Cardiac fibroblast (primary cell): ENCODE data around the gene NBPF11.
"Not testable (repeated sequence)": the region's sequence is repeated elsewhere in the genome, so short reads cannot be mapped to it uniquely, and the experiment has no call there.

Experiments used
- DNase-seq, 2 donors: peaks; one replicate each; pipeline versions ENCODE4 v3.0.0 to v3.0.0-alpha.2; 2010; ENCODE audit warnings: low read depth in 2 of 2
- H3K4me3 ChIP-seq, 2 donors: replicated peaks in 1 of 2; 1 replicate in 1 of 2; 2 replicates in 1 of 2; pipeline ENCODE4 v1.5.1; 2011; ENCODE audit warnings: low read depth in 2 of 2, low read length in 2 of 2, mild to moderate bottlenecking in 2 of 2, moderate library complexity in 1 of 2
- CTCF ChIP-seq: IDR thresholded peaks from one replicate; pipeline ENCODE4 v1.5.1; 2011; ENCODE audit warnings: low read depth, mild to moderate bottlenecking, low read length, inconsistent platforms

The NBPF11 gene

GRCh38 chr1:148147052-148147838, 4.8 kb downstream of the NBPF11 start:
- H3K4me3 ChIP-seq, DNase-seq: not testable (repeated sequence)

GRCh38 chr1:148146191-148146997, 5.7 kb downstream of the NBPF11 start:
- H3K4me3 ChIP-seq, DNase-seq: not testable (repeated sequence)

- DNase-seq, H3K4me3 ChIP-seq: not testable (repeated sequence)
Measured at GRCh38 chr1:148143223-148143622, 8.9 kb downstream of the NBPF11 start.

GRCh38 chr1:148141936-148142335, 10.1 kb downstream of the NBPF11 start:
- H3K4me3 ChIP-seq, DNase-seq: not testable (repeated sequence)

- DNase-seq, H3K4me3 ChIP-seq: not testable (repeated sequence)
Measured at GRCh38 chr1:148138606-148139005, 13.5 kb downstream of the NBPF11 start.

GRCh38 chr1:148122341-148122740, 29.7 kb downstream of the NBPF11 start:
- not testable (repeated sequence) for H3K4me3 ChIP-seq, DNase-seq

- DNase-seq, result peak; percentile 45
- peak; percentile 4 for TF ChIP-seq CTCF
Measured at GRCh38 chr1:148120395-148120794, 31.7 kb downstream of the NBPF11 start.

GRCh38 chr1:148095732-148096131, 56.3 kb downstream of the NBPF11 start:
- DNase-seq, H3K4me3 ChIP-seq: not testable (repeated sequence)

More at GRCh38 chr1:148120395-148120794, 31.7 kb downstream of the NBPF11 start:
- H3K4me3 ChIP-seq, result not testable (repeated sequence)

GRCh38 chr1:148086196-148086595, 65.9 kb downstream of the NBPF11 start:
- DNase-seq, H3K4me3 ChIP-seq: not testable (repeated sequence)

- not testable (repeated sequence) for DNase-seq, H3K4me3 ChIP-seq
Measured at GRCh38 chr1:148081205-148081604, 70.9 kb downstream of the NBPF11 start.

- not testable (repeated sequence) for H3K4me3 ChIP-seq, DNase-seq
Measured at GRCh38 chr1:148078632-148079519, 73.2 kb downstream of the NBPF11 start.

GRCh38 chr1:148078090-148078489, 74.0 kb downstream of the NBPF11 start:
- not testable (repeated sequence) for DNase-seq, H3K4me3 ChIP-seq

- not testable (repeated sequence) for DNase-seq, H3K4me3 ChIP-seq
Measured at GRCh38 chr1:148077458-148077857, 74.6 kb downstream of the NBPF11 start.

- not testable (repeated sequence) for H3K4me3 ChIP-seq, DNase-seq
Measured at GRCh38 chr1:148073392-148073791, 78.7 kb downstream of the NBPF11 start.

GRCh38 chr1:148068606-148069005, 83.5 kb downstream of the NBPF11 start:
- H3K4me3 ChIP-seq, DNase-seq: not testable (repeated sequence)

GRCh38 chr1:148068201-148068600, 83.9 kb downstream of the NBPF11 start:
- H3K4me3 ChIP-seq, DNase-seq: not testable (repeated sequence)

- H3K4me3 ChIP-seq, result peak overlapping the region in 1 of 2 donors; percentile 18
- not testable (repeated sequence) for DNase-seq
Measured at GRCh38 chr1:148060294-148060701, 91.8 kb downstream of the NBPF11 start.
